K562 (cell line): ENCODE measurements around the gene SPTBN5. TPM values are rescaled to one million over a fixed set of nuclear protein-coding genes. Genes with fewer than 3 reads are reported as not detected.

Source experiments
- ATAC-seq: fragments of 200-7000 bp; cut with Tn5 transposase; 3 replicates; pipeline ENCODE4 v1.9.1; 2020; ENCODE audit warnings: moderate library complexity
- BruUV-seq: library from RNA; stranded (reverse); fragments of 400-500 nt; replicated peaks from 2 replicates; lab custom pipeline; 2021; lab: Mats Ljungman, UMichigan
- CTCF ChIA-PET: fragments of 300-600 bp; formaldehyde crosslinking; extraction: SDS; loops from one replicate; lab custom pipeline; 2021; ENCODE audit warnings: low intra/inter-chr PET ratio; lab: Yijun Ruan, JAX
- POLR2A ChIA-PET: fragments of 300-600, 350-650 bp; sonication (Branson Sonifier 250); formaldehyde crosslinking; extraction: SDS; loops from one replicate; lab custom pipeline; 2021; ENCODE audit warnings: antibody characterized with exemption, inconsistent platforms; lab: Yijun Ruan, JAX
- DNase-seq, 4 experiments: peaks; one replicate each; pipeline versions ENCODE4 v3.0.0 to v3.0.0-alpha.2; 2011 to 2018; ENCODE audit warnings: low spot score in 3 of 4, mixed read lengths in 3 of 4; ENCODE audit errors: extremely low read depth in 1 of 4
- FAIRE-seq: peaks from 2 replicates; lab custom pipeline; 2011; peaks lifted over from hg19 to GRCh38; lab: Jason Lieb, UNC
- H2AFZ ChIP-seq: 2 replicates; pipeline ENCODE4 v1.6.0; 2011; ENCODE audit warnings: low read depth, low read length, control low read depth, inconsistent platforms
- H3K27ac ChIP-seq: fragments of 200-600 bp; 3 replicates; pipeline ENCODE4 v1.8.0; 2011; ENCODE audit warnings: low read depth, mild to moderate bottlenecking, control low read depth, inconsistent platforms, low read length, moderate library complexity, mixed read lengths; ENCODE audit errors: extremely low read depth
- H3K27me3 ChIP-seq, 2 experiments: fragments of 300-600 bp in 1 of 2; 2 replicates in 1 of 2; 3 replicates in 1 of 2; pipeline versions ENCODE4 v1.6.0 to v1.8.0; 2011; ENCODE audit warnings: inconsistent platforms in 2 of 2, low read length in 2 of 2, mild to moderate bottlenecking in 1 of 2, mixed read lengths in 1 of 2, moderate library complexity in 1 of 2; ENCODE audit not compliant: control insufficient read depth in 2 of 2, insufficient read depth in 2 of 2
- H3K36me3 ChIP-seq: fragments of 300-600 bp; 3 replicates; pipeline ENCODE4 v1.8.0; 2011; ENCODE audit warnings: mild to moderate bottlenecking, low read length, inconsistent platforms; ENCODE audit not compliant: control insufficient read depth, insufficient read depth
- H3K4me1 ChIP-seq, 2 experiments: fragments of 200-600 bp in 1 of 2; replicated peaks in 1 of 2; 2 replicates in 1 of 2; 3 replicates in 1 of 2; pipeline versions ENCODE4 v1.5.1 to v1.8.0; 2011; ENCODE audit warnings: inconsistent platforms in 2 of 2, low read length in 2 of 2, mild to moderate bottlenecking in 1 of 2, mixed read lengths in 1 of 2, moderate library complexity in 1 of 2; ENCODE audit not compliant: control insufficient read depth in 2 of 2, insufficient read depth in 2 of 2
- H3K4me2 ChIP-seq: 2 replicates; pipeline ENCODE4 v1.6.1; 2011; ENCODE audit warnings: low read length, control low read depth, inconsistent platforms, mixed read lengths; ENCODE audit not compliant: insufficient read depth
- H3K4me3 ChIP-seq: fragments of 200-600 bp; sonication (generic), shearing (Covaris generic); 2 replicates; pipeline ENCODE4 v1.5.1; 2016; ENCODE audit warnings: control low read depth, inconsistent platforms
- H3K79me2 ChIP-seq: fragments of 200-600 bp; 3 replicates; pipeline ENCODE4 v1.8.0; 2011; ENCODE audit warnings: low read length, inconsistent platforms; ENCODE audit not compliant: control insufficient read depth, insufficient read depth
- H3K9ac ChIP-seq, 2 experiments: 2 replicates each; pipeline versions ENCODE4 v1.6.0 to v1.6.1; 2011; ENCODE audit warnings: low read depth in 2 of 2, low read length in 2 of 2, control low read depth in 1 of 2, inconsistent platforms in 1 of 2, mild to moderate bottlenecking in 1 of 2, mixed read lengths in 1 of 2; ENCODE audit not compliant: insufficient read depth in 1 of 2
- H3K9me1 ChIP-seq: one replicate; pipeline ENCODE4 v1.6.0; 2011; ENCODE audit warnings: inconsistent platforms, mild to moderate bottlenecking, low read length, moderate library complexity; ENCODE audit not compliant: control insufficient read depth, insufficient read depth
- H3K9me3 ChIP-seq: replicated peaks from 2 replicates; pipeline ENCODE4 v1.5.1; 2011; ENCODE audit warnings: low read depth, low read length, inconsistent platforms; ENCODE audit not compliant: control insufficient read depth, insufficient read depth
- H4K20me1 ChIP-seq: replicated peaks from 2 replicates; pipeline ENCODE4 v1.6.1; 2011; ENCODE audit warnings: low read length, inconsistent platforms, mixed read lengths; ENCODE audit not compliant: control insufficient read depth, insufficient read depth
- ESRRA ChIP-seq: fragments of 450-650 bp; IDR thresholded peaks from 2 replicates; pipeline ENCODE4 v1.6.1; 2014; ENCODE audit warnings: low read depth, mild to moderate bottlenecking, moderate library complexity, borderline replicate concordance
- EZH2 ChIP-seq: IDR thresholded peaks from 2 replicates; pipeline ENCODE4 v1.6.1; 2012; ENCODE audit warnings: low read depth, mild to moderate bottlenecking, inconsistent platforms, low read length, borderline replicate concordance
- RUNX1 ChIP-seq: sonication (generic); IDR thresholded peaks from 2 replicates; pipeline ENCODE4 v1.6.1; 2016; ENCODE audit warnings: antibody characterized with exemption, low read depth
- ZC3H4 ChIP-seq: sonication (generic); formaldehyde crosslinking; IDR thresholded peaks from 2 replicates; pipeline ENCODE4 v1.9.0; 2021; ENCODE audit warnings: missing genetic modification reagents, borderline replicate concordance
- ZNF23 ChIP-seq: fragments of 250-450 bp; sonication (Bioruptor Pico); IDR thresholded peaks from 2 replicates; pipeline ENCODE4 v1.4.0; 2020; ENCODE audit warnings: mild to moderate bottlenecking
- WGBS: fragments of 100-300 bp; shearing (Covaris generic); methylation state at CpG from one replicate; pipeline ENCODE4 v1.1.6; 2016; ENCODE audit warnings: low coverage, mixed read lengths; ENCODE audit not compliant: insufficient coverage; ENCODE audit errors: missing lambda C conversion rate; 5-methylcytosine and 5-hydroxymethylcytosine counted together
- in situ Hi-C: fragments of 300-500 bp; cut with MboI; formaldehyde crosslinking; loops from 4 replicates; pipeline ENCODE4 v1.15.0; 2018; ENCODE audit warnings: inconsistent platforms, mixed read lengths
- intact Hi-C: fragments of 100-400 bp; cut with micrococcal nuclease; formaldehyde crosslinking; loops from 2 replicates; pipeline ENCODE4 v1.14.2; 2022
- polyA plus RNA-seq, 8 experiments: library from polyadenylated mRNA; depleted of rRNA in 4 of 8; stranded (reverse) in 5 of 8; unstranded in 3 of 8; fragments of >200 nt; fragmentation: Nextera tagmentation in 2 of 8; fragmentation: Illumina TruSeq in 1 of 8; extraction: Ambion mirVana in 2 of 8; extraction: Trizol in 1 of 8; gene quantifications; 2 replicates each; pipeline versions ENCODE4 v1.2.1 to v1.2.3, GENCODE V29; 2011 to 2014; ENCODE audit warnings: inconsistent platforms in 1 of 8, missing spikeins in 1 of 8
- total RNA-seq, 7 experiments: library from RNA; depleted of rRNA in 6 of 7; stranded (reverse); fragments of >200 nt in 6 of 7; fragmentation: Illumina TruSeq in 2 of 7; extraction: Trizol in 2 of 7; gene quantifications; 2 replicates each; pipeline versions ENCODE4 v1.2.1 to v1.2.3, GENCODE V29; 2011 to 2021; ENCODE audit warnings: low replicate concordance in 1 of 7
- TF ChIP-seq, protein P1 (sequence below): sonication (generic); formaldehyde crosslinking; IDR thresholded peaks from 2 replicates; pipeline ENCODE4 v1.8.0; 2022; ENCODE audit warnings: mild to moderate bottlenecking, missing genetic modification reagents
- TF ChIP-seq, protein P2 (sequence below): IDR thresholded peaks from 2 replicates; pipeline ENCODE4 v1.6.1; 2014; ENCODE audit warnings: antibody characterized with exemption
- TF ChIP-seq, protein P3 (sequence below): fragments of 250-450 bp; sonication (Bioruptor Pico); IDR thresholded peaks from 2 replicates; pipeline ENCODE4 v1.8.0; 2022; ENCODE audit warnings: inconsistent platforms, mild to moderate bottlenecking, moderate library complexity, borderline replicate concordance
- TF ChIP-seq, protein P4 (sequence below): sonication (generic); formaldehyde crosslinking; IDR thresholded peaks from 2 replicates; pipeline ENCODE4 v1.8.0; 2022; ENCODE audit warnings: mild to moderate bottlenecking, low read depth, missing genetic modification reagents
- TF ChIP-seq, protein P5 (sequence below), 2 experiments: IDR thresholded peaks; 2 replicates each; pipeline ENCODE4 v1.6.1; 2011; ENCODE audit warnings: borderline replicate concordance in 1 of 2, control low read depth in 1 of 2, low read depth in 1 of 2, low read length in 1 of 2, mild to moderate bottlenecking in 1 of 2, mixed read lengths in 1 of 2, moderate library complexity in 1 of 2; ENCODE audit not compliant: insufficient read depth in 1 of 2, insufficient read length in 1 of 2, poor library complexity in 1 of 2, severe bottlenecking in 1 of 2; ENCODE audit errors: extremely low read depth in 1 of 2
- TF ChIP-seq, protein P6 (sequence below): fragments of 250-450 bp; sonication (Bioruptor Pico); IDR thresholded peaks from 2 replicates; pipeline ENCODE4 v1.5.0; 2021

Gene SPTBN5
- total and polyA plus RNA-seq, 9 of the 15 experiments (the other 6 are each of a cell fraction or from before 2014, with no cell fraction given), result 0.02 TPM; not detected in 8

DNA sequence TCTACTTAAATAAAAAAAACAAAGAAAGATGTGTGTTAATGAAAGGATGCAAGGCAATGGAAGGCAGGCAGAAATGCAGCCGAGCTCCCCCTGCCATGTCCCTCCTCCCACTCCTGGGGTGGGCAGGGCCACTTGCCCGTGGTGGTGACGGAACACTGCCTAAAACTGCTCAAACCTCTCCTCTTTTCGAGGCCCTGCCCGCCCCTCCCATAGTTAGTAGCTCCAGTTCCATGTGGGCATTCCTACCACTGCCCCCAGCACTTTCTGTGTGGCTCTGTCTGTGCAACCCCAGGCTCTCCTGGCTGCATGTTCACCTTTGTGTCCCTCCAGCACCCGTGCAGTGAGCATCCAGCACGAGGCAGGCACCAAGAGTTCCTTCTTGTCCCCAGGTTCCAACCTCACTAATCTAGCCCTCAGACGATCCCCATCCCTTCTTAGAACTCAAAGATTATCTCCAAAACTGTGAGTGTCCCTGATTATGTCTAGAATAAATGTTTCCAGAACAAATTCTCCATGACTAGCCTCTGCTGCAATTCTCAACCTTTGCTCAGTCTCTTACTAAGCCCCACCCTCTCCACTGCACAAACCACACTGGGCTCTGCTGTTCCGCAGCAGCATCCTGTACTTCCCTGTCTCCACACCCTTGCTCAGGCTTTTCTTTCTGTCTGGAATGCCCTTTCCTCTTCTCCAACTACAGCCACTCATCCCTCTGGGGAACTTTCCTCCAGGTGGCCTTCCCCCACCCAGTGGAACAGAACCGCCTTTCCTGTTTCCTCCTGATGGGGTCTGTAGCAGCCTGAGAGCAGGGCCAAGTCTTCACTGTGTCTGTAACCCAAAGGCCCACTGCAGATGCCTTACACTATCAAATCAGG lies 32.6 kb upstream of the SPTBN5 start (continued):
- TF ChIP-seq, protein P1, sequence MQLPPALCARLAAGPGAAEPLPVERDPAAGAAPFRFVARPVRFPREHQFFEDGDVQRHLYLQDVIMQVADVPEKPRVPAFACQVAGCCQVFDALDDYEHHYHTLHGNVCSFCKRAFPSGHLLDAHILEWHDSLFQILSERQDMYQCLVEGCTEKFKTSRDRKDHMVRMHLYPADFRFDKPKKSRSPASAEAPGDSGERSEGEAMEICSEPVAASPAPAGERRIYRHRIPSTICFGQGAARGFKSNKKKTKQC (CRISPR knock-in tag), result no peak
- TF ChIP-seq, protein P2, sequence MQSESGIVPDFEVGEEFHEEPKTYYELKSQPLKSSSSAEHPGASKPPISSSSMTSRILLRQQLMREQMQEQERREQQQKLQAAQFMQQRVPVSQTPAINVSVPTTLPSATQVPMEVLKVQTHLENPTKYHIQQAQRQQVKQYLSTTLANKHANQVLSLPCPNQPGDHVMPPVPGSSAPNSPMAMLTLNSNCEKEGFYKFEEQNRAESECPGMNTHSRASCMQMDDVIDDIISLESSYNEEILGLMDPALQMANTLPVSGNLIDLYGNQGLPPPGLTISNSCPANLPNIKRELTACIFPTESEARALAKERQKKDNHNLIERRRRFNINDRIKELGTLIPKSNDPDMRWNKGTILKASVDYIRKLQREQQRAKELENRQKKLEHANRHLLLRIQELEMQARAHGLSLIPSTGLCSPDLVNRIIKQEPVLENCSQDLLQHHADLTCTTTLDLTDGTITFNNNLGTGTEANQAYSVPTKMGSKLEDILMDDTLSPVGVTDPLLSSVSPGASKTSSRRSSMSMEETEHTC, result no peak
- TF ChIP-seq RUNX1, result no peak
- TF ChIP-seq EZH2, result no peak

DNA sequence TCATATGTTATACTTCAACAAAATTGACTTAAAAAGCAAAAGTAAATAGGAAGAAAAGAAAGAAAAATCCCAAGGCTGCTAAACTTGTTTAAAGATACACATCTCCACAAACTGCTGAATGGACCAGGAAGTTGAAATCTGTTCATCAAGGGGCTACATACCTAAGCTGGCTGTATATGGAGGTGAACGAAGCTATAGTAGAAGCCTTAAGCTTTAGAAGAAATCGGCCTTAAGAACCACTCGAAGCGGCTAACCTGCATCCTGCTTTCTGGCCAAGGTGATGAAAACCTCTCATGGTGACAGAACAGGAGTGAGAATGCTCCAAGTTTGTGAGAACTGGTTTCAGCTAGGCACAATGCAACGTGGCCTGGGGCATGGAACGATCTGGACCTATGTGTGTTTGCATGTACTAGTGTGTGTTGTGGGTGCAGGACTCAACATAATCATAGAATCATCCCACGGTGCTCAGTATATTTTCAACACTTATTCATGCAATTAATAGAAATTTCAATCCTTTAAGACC lies 31.3 kb upstream of the SPTBN5 start:
- H2AFZ ChIP-seq, result no peak overlapping the region
- no peaks in the 10 kb centered on the region for H3K9me1 ChIP-seq
- in situ Hi-C loops, result no loop called here
- H3K79me2 ChIP-seq, result no peaks in the 10 kb centered on the region
- no peak overlapping the region for H3K4me2 ChIP-seq
- H4K20me1 ChIP-seq, result no peaks in the 10 kb centered on the region
- no peak overlapping the region for H3K4me3 ChIP-seq
- ATAC-seq, result no peak
- no peak overlapping the region for H3K27ac ChIP-seq
- no peaks in the 10 kb centered on the region for H3K27me3 ChIP-seq
- WGBS, result 72% methylated on average over 7 of the region's 7 CpGs
- intact Hi-C loops, result no loop called here
- FAIRE-seq, result no peak
- no peak overlapping the region for H3K9ac ChIP-seq
- no peaks in the 10 kb centered on the region; a peak in 1 of 5 replicates for H3K4me1 ChIP-seq
- ChIA-PET CTCF (no interaction called here), POLR2A (no interaction called here)
- DNase-seq, result no peak
- BruUV-seq, result no TSS peak
- 0 out of 3 replicates have a peak, but pooled peaks cover 3% of the 10 kb centered on the region for H3K36me3 ChIP-seq
- no peaks in the 10 kb centered on the region for H3K9me3 ChIP-seq
- TF ChIP-seq, protein P3, sequence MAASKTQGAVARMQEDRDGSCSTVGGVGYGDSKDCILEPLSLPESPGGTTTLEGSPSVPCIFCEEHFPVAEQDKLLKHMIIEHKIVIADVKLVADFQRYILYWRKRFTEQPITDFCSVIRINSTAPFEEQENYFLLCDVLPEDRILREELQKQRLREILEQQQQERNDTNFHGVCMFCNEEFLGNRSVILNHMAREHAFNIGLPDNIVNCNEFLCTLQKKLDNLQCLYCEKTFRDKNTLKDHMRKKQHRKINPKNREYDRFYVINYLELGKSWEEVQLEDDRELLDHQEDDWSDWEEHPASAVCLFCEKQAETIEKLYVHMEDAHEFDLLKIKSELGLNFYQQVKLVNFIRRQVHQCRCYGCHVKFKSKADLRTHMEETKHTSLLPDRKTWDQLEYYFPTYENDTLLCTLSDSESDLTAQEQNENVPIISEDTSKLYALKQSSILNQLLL (CRISPR knock-in tag), result no peak
- TF ChIP-seq ZNF23 (CRISPR knock-in tag) (no peak), ESRRA (no peak), ZC3H4 (no peak)
- TF ChIP-seq, protein P4, sequence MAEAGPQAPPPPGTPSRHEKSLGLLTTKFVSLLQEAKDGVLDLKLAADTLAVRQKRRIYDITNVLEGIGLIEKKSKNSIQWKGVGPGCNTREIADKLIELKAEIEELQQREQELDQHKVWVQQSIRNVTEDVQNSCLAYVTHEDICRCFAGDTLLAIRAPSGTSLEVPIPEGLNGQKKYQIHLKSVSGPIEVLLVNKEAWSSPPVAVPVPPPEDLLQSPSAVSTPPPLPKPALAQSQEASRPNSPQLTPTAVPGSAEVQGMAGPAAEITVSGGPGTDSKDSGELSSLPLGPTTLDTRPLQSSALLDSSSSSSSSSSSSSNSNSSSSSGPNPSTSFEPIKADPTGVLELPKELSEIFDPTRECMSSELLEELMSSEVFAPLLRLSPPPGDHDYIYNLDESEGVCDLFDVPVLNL (CRISPR knock-in tag), result no peak
- TF ChIP-seq, protein P5, sequence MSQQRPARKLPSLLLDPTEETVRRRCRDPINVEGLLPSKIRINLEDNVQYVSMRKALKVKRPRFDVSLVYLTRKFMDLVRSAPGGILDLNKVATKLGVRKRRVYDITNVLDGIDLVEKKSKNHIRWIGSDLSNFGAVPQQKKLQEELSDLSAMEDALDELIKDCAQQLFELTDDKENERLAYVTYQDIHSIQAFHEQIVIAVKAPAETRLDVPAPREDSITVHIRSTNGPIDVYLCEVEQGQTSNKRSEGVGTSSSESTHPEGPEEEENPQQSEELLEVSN (IDR thresholded peaks at IDR 0.05; ENCODE audit: borderline replicate concordance in 1 of 2, extremely low read depth in 1 of 2, insufficient read depth in 1 of 2, insufficient read length in 1 of 2, low read depth in 1 of 2, low read length in 1 of 2, poor library complexity in 1 of 2, severe bottlenecking in 1 of 2), result no peak
- TF ChIP-seq, protein P6, sequence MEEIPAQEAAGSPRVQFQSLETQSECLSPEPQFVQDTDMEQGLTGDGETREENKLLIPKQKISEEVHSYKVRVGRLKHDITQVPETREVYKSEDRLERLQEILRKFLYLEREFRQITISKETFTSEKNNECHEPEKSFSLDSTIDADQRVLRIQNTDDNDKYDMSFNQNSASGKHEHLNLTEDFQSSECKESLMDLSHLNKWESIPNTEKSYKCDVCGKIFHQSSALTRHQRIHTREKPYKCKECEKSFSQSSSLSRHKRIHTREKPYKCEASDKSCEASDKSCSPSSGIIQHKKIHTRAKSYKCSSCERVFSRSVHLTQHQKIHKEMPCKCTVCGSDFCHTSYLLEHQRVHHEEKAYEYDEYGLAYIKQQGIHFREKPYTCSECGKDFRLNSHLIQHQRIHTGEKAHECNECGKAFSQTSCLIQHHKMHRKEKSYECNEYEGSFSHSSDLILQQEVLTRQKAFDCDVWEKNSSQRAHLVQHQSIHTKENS (CRISPR knock-in tag), result no peak
